DOHH2 (cell line): Measurements from ENCODE around the gene MRPS34.

ENCODE experiments used
- H3F3A ChIP-seq: fragments of 200-600 bp; sonication (generic), shearing (Covaris generic); 2 replicates; pipeline ENCODE4 v1.6.0; 2016; ENCODE audit warnings: antibody characterized with exemption, mild to moderate bottlenecking; ENCODE audit not compliant: control insufficient read depth, insufficient read depth
- H3K27ac ChIP-seq: fragments of 200-600 bp; sonication (generic); 2 replicates; pipeline ENCODE4 v1.5.1; 2014; ENCODE audit warnings: low read depth, mild to moderate bottlenecking, low read length, moderate library complexity
- H3K27me3 ChIP-seq: fragments of 200-600 bp; sonication (generic); 2 replicates; pipeline ENCODE4 v1.6.1; 2014; ENCODE audit warnings: mild to moderate bottlenecking, low read length, mixed read lengths; ENCODE audit not compliant: control insufficient read depth
- H3K36me3 ChIP-seq: fragments of 200-600 bp; sonication (generic); 2 replicates; pipeline ENCODE4 v1.6.1; 2014; ENCODE audit warnings: mild to moderate bottlenecking, low read length, moderate library complexity, mixed read lengths; ENCODE audit not compliant: control insufficient read depth
- H3K4me1 ChIP-seq: fragments of 200-600 bp; sonication (generic); 2 replicates; pipeline ENCODE4 v1.6.1; 2014; ENCODE audit warnings: mild to moderate bottlenecking, low read length, mixed read lengths; ENCODE audit not compliant: control insufficient read depth
- H3K4me2 ChIP-seq: fragments of 200-600 bp; sonication (generic); 2 replicates; pipeline ENCODE4 v1.6.0; 2014; ENCODE audit warnings: mild to moderate bottlenecking, low read length, moderate library complexity
- H3K4me3 ChIP-seq: fragments of 200-600 bp; sonication (generic); 2 replicates; pipeline ENCODE4 v1.5.1; 2014; ENCODE audit warnings: mild to moderate bottlenecking, low read length, mixed read lengths
- H3K79me2 ChIP-seq: fragments of 200-600 bp; sonication (generic); 2 replicates; pipeline ENCODE4 v1.6.1; 2014; ENCODE audit warnings: mild to moderate bottlenecking, low read length, mixed read lengths; ENCODE audit not compliant: control insufficient read depth
- H3K9me2 ChIP-seq: fragments of 200-600 bp; sonication (generic); replicated peaks from 2 replicates; pipeline ENCODE4 v1.6.1; 2014; ENCODE audit warnings: mild to moderate bottlenecking, low read length, mixed read lengths; ENCODE audit not compliant: control insufficient read depth
- H3K9me3 ChIP-seq: fragments of 200-600 bp; sonication (generic); 2 replicates; pipeline ENCODE4 v1.6.1; 2014; ENCODE audit warnings: antibody characterized with exemption, low read length, mixed read lengths; ENCODE audit not compliant: control insufficient read depth, insufficient read depth
- H4K20me1 ChIP-seq: fragments of 200-600 bp; sonication (generic); 2 replicates; pipeline ENCODE4 v1.6.0; 2014; ENCODE audit warnings: low read depth, mild to moderate bottlenecking, antibody characterized with exemption, low read length, moderate library complexity; ENCODE audit not compliant: control insufficient read depth, insufficient read depth
- EZH2phosphoT487 ChIP-seq: fragments of 200-600 bp; sonication (generic); IDR thresholded peaks from 2 replicates; pipeline ENCODE4 v1.6.1; 2017; ENCODE audit warnings: borderline replicate concordance, mild to moderate bottlenecking, antibody characterized with exemption, low read length, moderate library complexity, mixed read lengths
- TF ChIP-seq, protein P1 (sequence below): fragments of 200-600 bp; sonication (generic); IDR thresholded peaks from one replicate; pipeline ENCODE4 v1.5.1; 2014; ENCODE audit warnings: antibody characterized with exemption, mild to moderate bottlenecking, low read depth, low read length; ENCODE audit not compliant: poor library complexity, severe bottlenecking

The MRPS34 gene

DNA sequence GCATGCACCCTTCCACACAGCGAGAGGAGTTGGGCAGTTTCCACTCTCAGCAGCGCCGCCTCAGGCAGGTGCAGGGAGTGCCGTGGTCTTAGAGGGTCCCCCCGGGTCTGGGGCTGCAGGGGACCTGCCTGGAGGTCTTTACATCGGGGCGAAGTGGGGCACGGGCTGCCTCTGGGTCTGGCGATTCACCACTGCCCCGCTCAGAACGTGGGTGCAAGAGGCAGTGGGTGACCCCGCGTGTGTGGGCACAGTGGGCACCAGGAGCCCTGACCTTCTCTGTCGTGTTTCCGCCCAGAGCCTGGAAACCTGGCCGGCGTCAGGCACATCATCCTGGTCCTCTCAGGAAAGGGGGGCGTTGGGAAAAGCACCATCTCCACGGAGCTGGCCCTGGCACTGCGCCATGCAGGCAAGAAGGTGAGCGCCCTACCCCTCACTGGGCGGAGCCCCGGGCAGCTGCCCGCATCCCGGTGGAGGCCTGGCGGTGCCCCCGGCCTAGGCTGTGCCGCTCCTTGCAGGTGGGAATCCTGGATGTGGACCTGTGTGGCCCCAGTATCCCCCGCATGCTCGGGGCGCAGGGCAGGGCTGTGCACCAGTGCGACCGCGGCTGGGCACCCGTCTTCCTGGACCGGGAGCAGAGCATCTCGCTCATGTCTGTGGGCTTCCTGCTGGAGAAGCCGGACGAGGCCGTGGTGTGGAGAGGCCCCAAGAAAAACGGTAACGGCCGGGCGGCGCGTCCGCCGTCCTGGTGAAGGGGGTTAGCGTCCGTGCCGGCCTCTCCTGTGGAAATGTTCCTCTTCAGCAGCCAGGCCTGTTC is 13.5 kb upstream of the MRPS34 start:
- no peaks in the 10 kb centered on the region for H3K9me3 ChIP-seq
- H3K4me1 ChIP-seq, result peaks cover 10% of the 10 kb centered on the region
- H3K36me3 ChIP-seq, result peaks cover 22% of the 10 kb centered on the region
- no peak overlapping the region for H3K4me3 ChIP-seq
- peaks cover 57% of the 10 kb centered on the region for H3K79me2 ChIP-seq
- H3F3A ChIP-seq, result no peaks in the 10 kb centered on the region
- no peaks in the 10 kb centered on the region for H3K27me3 ChIP-seq
- 0 out of 2 replicates have a peak, but pooled peaks cover 5% of the 10 kb centered on the region for H4K20me1 ChIP-seq
- TF ChIP-seq, protein P1, sequence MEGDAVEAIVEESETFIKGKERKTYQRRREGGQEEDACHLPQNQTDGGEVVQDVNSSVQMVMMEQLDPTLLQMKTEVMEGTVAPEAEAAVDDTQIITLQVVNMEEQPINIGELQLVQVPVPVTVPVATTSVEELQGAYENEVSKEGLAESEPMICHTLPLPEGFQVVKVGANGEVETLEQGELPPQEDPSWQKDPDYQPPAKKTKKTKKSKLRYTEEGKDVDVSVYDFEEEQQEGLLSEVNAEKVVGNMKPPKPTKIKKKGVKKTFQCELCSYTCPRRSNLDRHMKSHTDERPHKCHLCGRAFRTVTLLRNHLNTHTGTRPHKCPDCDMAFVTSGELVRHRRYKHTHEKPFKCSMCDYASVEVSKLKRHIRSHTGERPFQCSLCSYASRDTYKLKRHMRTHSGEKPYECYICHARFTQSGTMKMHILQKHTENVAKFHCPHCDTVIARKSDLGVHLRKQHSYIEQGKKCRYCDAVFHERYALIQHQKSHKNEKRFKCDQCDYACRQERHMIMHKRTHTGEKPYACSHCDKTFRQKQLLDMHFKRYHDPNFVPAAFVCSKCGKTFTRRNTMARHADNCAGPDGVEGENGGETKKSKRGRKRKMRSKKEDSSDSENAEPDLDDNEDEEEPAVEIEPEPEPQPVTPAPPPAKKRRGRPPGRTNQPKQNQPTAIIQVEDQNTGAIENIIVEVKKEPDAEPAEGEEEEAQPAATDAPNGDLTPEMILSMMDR, result no peak
- no peak for TF ChIP-seq EZH2phosphoT487
- no peaks in the 10 kb centered on the region for H3K9me2 ChIP-seq
- no peak overlapping the region for H3K27ac ChIP-seq
- H3K4me2 ChIP-seq, result no peak overlapping the region

DNA sequence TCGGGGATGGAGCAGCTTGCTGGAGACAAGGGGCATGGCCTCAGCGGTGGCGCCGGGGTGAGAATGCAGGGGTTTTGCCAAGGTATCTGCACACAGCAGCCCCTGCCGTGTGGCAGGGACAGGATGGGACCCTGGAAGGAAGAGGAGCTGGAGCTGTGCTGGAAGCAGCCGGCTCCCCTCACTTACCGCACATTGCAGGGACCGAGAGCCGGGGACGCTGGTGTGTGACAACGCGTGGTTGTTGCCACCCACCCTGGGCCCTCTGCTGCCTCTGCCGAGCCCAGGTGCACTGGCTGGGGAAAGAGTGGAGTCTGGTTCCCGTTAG is 12.9 kb upstream of the MRPS34 start:
- no peak overlapping the region for H3K4me3 ChIP-seq
- TF ChIP-seq, protein P1, result no peak
- no peak for TF ChIP-seq EZH2phosphoT487
- no peaks in the 10 kb centered on the region for H3K9me3 ChIP-seq
- no peaks in the 10 kb centered on the region for H3F3A ChIP-seq
- no peaks in the 10 kb centered on the region for H3K9me2 ChIP-seq
- no peaks in the 10 kb centered on the region for H3K27me3 ChIP-seq
- no peak overlapping the region for H3K27ac ChIP-seq
- H3K4me2 ChIP-seq, result no peak overlapping the region
- peaks cover 22% of the 10 kb centered on the region for H3K36me3 ChIP-seq
- H3K79me2 ChIP-seq, result peaks cover 62% of the 10 kb centered on the region
- 0 out of 2 replicates have a peak, but pooled peaks cover 5% of the 10 kb centered on the region for H4K20me1 ChIP-seq
- H3K4me1 ChIP-seq, result peaks cover 16% of the 10 kb centered on the region

DNA sequence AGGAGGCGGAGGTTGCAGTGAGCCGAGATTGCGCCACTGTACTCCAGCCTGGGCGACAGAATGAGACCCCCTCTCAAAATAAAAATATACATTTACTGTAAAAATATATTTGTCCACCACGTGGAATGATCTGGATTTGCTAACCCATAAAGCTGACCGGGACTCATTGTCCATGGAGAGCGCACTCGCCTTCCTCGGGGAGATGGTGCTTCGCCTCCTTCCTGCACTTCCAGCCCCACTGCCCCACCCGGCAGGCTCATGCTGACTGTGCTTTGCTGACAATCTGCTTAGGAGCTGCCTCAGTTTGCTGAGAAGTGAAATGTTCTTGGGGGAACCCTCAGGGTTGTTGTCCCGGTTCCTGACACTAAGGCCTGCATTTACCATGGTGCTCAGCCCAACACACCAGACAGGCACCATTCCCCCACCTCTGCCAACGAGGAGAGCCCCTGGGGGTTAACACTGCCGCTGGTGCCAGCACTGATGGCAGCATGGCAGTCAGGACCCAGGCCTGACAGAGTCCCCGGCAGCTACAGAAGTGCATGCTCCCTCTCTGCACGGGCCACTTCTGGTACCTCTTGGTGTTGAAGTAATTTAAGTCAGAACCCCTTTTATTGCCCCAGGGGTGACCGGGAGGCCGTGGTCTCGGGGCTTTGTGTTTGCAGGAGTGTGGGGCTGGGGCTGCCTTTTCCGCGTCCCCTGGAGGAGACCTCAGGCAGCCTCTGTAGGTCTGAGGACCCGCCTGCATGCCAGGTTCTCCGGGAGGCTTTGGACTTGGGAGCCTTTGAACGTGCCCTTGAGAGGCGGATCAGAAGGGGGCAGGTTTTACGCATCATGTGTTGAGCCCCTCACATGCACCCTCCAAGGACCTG is 12.3 kb upstream of the MRPS34 start:
- no peaks in the 10 kb centered on the region for H3K27me3 ChIP-seq
- H3K4me3 ChIP-seq, result no peak overlapping the region
- H3K4me2 ChIP-seq, result no peak overlapping the region
- H3K27ac ChIP-seq, result no peak overlapping the region
- peaks cover 22% of the 10 kb centered on the region for H3K36me3 ChIP-seq
- peaks cover 16% of the 10 kb centered on the region for H3K4me1 ChIP-seq
- H3K9me3 ChIP-seq, result no peaks in the 10 kb centered on the region
- H3F3A ChIP-seq, result no peaks in the 10 kb centered on the region
- 0 out of 2 replicates have a peak, but pooled peaks cover 5% of the 10 kb centered on the region for H4K20me1 ChIP-seq
- TF ChIP-seq EZH2phosphoT487, result no peak
- TF ChIP-seq, protein P1, result no peak
- peaks cover 62% of the 10 kb centered on the region for H3K79me2 ChIP-seq
- no peaks in the 10 kb centered on the region for H3K9me2 ChIP-seq
